ENCODE results near the gene JMJD8.
"Not testable (repeated sequence)": the region's sequence is repeated elsewhere in the genome, so short reads cannot be mapped to it uniquely, and the experiment has no call there.

DNA sequence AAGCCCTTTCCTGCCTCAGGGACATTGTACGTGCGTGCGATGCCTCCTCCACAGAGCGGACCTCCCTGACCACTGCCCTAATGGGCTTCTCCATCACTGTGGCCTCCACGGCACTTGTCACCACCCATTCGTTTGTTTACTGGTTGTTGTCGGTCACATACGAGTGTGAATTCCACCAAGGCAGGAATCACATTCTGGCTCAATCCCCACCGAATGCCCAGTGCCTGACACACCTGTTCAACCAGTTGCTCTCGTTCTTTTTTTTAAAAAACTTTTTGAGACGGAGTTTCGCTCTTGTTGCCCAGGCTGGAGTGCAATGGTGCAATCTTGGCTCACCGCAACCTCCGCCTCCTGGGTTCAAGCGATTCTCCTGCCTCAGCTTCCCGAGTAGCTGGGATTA lies 7.1 kb upstream of the JMJD8 start:
- TF ChIP-seq, protein P1, sequence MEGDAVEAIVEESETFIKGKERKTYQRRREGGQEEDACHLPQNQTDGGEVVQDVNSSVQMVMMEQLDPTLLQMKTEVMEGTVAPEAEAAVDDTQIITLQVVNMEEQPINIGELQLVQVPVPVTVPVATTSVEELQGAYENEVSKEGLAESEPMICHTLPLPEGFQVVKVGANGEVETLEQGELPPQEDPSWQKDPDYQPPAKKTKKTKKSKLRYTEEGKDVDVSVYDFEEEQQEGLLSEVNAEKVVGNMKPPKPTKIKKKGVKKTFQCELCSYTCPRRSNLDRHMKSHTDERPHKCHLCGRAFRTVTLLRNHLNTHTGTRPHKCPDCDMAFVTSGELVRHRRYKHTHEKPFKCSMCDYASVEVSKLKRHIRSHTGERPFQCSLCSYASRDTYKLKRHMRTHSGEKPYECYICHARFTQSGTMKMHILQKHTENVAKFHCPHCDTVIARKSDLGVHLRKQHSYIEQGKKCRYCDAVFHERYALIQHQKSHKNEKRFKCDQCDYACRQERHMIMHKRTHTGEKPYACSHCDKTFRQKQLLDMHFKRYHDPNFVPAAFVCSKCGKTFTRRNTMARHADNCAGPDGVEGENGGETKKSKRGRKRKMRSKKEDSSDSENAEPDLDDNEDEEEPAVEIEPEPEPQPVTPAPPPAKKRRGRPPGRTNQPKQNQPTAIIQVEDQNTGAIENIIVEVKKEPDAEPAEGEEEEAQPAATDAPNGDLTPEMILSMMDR (IDR thresholded peaks at IDR 0.05 in 8 of 11, conservative IDR thresholded peaks at IDR 0.05 in 3 of 11) = not testable (repeated sequence)
- not testable (repeated sequence) for TF ChIP-seq POLR2AphosphoS5, POLR2A (IDR thresholded peaks at IDR 0.05)

Measured in spleen (tissue), 7 donors.